Epithelial cell of esophagus (primary cell): ENCODE data around the gene THAP12.

Experiments
- DNase-seq: peaks from one replicate; pipeline ENCODE4 v3.0.0; 2010; ENCODE audit warnings: low read depth
- H3K4me3 ChIP-seq: 2 replicates; pipeline ENCODE4 v1.5.1; 2011; ENCODE audit warnings: mild to moderate bottlenecking, low read length, control low read depth
- CTCF ChIP-seq: IDR thresholded peaks from 2 replicates; pipeline ENCODE4 v1.5.1; 2011; ENCODE audit warnings: low read depth, mild to moderate bottlenecking, low read length, control low read depth, inconsistent platforms; ENCODE audit not compliant: insufficient read depth; ENCODE audit errors: missing control alignments

The THAP12 gene

GRCh38 chr11:76380977-76381719 lies at the start of gene THAP12, which contains the start of gene GVQW3:
TSS of gene THAP12 (minus strand) at chr11:76381132. CDS start at chr11:76380836, 296 bp downstream.
TSS of gene GVQW3 (plus strand) at chr11:76381323. CDS start at chr11:76381829, 506 bp downstream.
- peak within 1 kb of the TSS; percentile 89 for H3K4me3 ChIP-seq
- TF ChIP-seq CTCF: no peak
- peak; percentile 99 for DNase-seq

- no peak for DNase-seq
- TF ChIP-seq CTCF: no peak
- no peak overlapping the region for H3K4me3 ChIP-seq
These were observed 45.7 kb upstream of the THAP12 start for GRCh38 chr11:76426660-76427059.

GRCh38 chr11:76424891-76425290 lies 44.0 kb upstream of the THAP12 start:
- no peak overlapping the region for H3K4me3 ChIP-seq
- DNase-seq: no peak
- TF ChIP-seq CTCF: no peak

GRCh38 chr11:76424379-76424778 lies 43.4 kb upstream of the THAP12 start:
- no peak for TF ChIP-seq CTCF
- H3K4me3 ChIP-seq: no peak overlapping the region
- DNase-seq: no peak

- H3K4me3 ChIP-seq: no peak overlapping the region
- DNase-seq: peak; percentile 16
- peak; percentile 30 for TF ChIP-seq CTCF
These were observed 39.0 kb upstream of the THAP12 start for GRCh38 chr11:76419896-76420295.

- no peak overlapping the region for H3K4me3 ChIP-seq
- TF ChIP-seq CTCF: no peak
- DNase-seq: no peak
These were observed 34.1 kb upstream of the THAP12 start for GRCh38 chr11:76415073-76415472.
